ENCODE results near the gene DESI1. TPM values are rescaled to one million over a fixed set of nuclear protein-coding genes. Genes with fewer than 3 reads are reported as not detected.
A peak's percentile ranks its signal among the peaks of the same experiment; 100 is the strongest.
"Not testable (repeated sequence)": the region's sequence is repeated elsewhere in the genome, so short reads cannot be mapped to it uniquely, and the experiment has no call there.

The DESI1 gene
- total RNA-seq, 1 experiment from 2014 or later: 20.9 TPM

DNA sequence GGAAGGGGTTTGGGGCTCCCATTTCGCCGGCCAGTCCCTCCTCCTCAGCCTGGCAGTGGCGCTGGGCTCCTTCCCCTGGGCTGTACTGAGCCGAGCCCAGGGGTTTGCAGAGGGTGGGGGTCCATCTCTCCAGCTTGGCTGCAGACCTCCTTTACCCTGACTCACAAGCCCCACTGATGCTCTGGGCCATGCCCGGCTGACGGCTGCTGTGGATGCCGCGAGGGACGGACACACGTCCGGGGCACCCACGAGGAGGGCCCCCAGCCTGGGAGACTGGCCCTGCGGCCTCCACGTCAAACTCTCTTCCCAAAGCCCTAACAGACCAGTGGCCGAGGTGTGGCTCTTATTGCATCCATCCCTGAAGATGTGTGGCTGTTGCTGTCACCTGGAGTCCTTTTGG lies 45.3 kb downstream of the DESI1 start:
- no peak for DNase-seq
- Histone ChIP-seq H3K4me3 (ENCODE audit: low read length) (no peak overlapping the region), H3K27me3 (ENCODE audit: low read length) (no peaks in the 10 kb centered on the region), H3K9me3 (ENCODE audit: low read length) (no peaks in the 10 kb centered on the region), H4K20me1 (ENCODE audit: low read length) (no peaks in the 10 kb centered on the region), H3K4me1 (ENCODE audit: insufficient read depth, low read length) (no peaks in the 10 kb centered on the region), H3K79me2 (ENCODE audit: low read length) (no peaks in the 10 kb centered on the region), H3F3A (ENCODE audit: low read length, unreplicated experiment) (no peaks in the 10 kb centered on the region), H2AFZ (ENCODE audit: low read length) (no peak overlapping the region), H3K27ac (ENCODE audit: low read length) (no peak overlapping the region), H3K4me2 (ENCODE audit: low read length) (no peak overlapping the region), H3K36me3 (ENCODE audit: low read depth, low read length) (no peaks in the 10 kb centered on the region), H3K9me2 (replicated peaks; ENCODE audit: low read length) (no peaks in the 10 kb centered on the region), H3K9ac (ENCODE audit: low read length) (no peak overlapping the region)
- POLR2A ChIA-PET (ENCODE audit: unreplicated experiment): no interaction called here
- CTCF ChIA-PET: no interaction called here
- BruUV-seq (replicated peaks): no TSS peak
- ATAC-seq: no peak
- TF ChIP-seq, protein P1, sequence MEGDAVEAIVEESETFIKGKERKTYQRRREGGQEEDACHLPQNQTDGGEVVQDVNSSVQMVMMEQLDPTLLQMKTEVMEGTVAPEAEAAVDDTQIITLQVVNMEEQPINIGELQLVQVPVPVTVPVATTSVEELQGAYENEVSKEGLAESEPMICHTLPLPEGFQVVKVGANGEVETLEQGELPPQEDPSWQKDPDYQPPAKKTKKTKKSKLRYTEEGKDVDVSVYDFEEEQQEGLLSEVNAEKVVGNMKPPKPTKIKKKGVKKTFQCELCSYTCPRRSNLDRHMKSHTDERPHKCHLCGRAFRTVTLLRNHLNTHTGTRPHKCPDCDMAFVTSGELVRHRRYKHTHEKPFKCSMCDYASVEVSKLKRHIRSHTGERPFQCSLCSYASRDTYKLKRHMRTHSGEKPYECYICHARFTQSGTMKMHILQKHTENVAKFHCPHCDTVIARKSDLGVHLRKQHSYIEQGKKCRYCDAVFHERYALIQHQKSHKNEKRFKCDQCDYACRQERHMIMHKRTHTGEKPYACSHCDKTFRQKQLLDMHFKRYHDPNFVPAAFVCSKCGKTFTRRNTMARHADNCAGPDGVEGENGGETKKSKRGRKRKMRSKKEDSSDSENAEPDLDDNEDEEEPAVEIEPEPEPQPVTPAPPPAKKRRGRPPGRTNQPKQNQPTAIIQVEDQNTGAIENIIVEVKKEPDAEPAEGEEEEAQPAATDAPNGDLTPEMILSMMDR (conservative IDR thresholded peaks at IDR 0.05; ENCODE audit: low read depth, low read length): no peak
- no peak for TF ChIP-seq EZH2 (IDR thresholded peaks at IDR 0.05; ENCODE audit: low read length, unreplicated experiment)
- TF ChIP-seq EZH2phosphoT487 (IDR thresholded peaks at IDR 0.05; ENCODE audit: borderline replicate concordance, low read length): no peak
- intact Hi-C loops (cut with micrococcal nuclease): no loop called here

DNA sequence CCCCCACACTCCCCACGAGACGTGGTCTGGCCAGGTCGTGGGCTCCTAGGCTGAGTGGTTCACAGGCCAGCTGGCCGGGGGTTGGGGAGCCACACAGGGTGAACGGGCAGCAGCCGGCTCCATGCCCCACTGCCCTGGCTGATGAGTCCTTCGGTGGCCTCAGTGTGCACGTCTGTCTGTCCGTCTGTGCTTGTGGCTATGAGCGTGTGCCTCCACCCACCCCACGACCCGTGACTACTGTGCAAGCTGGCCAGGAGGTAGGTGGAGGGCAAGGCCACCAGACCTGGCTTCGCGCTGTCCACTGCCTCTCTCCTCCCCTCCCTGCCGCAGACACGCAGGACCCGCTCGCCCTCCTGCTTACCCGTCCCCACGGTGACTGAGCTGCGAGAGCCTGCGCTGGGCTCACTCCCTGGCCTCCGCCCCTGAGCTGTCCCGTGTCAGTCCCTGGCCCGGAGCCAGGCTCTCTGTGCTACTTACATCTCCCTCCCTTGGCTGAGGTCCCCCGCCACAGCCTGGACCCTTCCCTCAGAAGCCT lies 45.9 kb downstream of the DESI1 start:
- no TSS peak for BruUV-seq (replicated peaks)
- CTCF ChIA-PET: no interaction called here
- no peaks in the 10 kb centered on the region for H3K79me2 ChIP-seq (ENCODE audit: low read length)

DNA sequence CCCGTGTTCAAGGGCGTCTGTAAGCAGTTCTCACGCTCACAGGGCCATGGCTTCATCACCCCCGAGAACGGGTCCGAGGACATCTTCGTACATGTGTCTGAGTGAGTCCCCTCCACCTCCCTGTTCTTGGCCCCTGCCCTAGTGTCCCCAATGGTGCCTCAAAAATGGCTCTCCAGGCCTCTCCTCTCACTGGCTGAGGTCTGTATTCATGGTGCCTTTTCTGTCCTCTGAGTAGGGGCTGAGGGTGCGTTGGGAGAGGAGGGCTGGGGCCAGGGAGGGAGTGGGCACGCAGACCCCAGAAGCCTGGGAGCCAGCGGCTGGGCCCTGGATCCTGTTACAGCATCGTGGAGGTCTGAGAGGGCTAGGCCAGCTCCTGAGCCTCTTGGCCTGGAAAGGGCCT lies 47.2 kb downstream of the DESI1 start:
- H4K20me1 ChIP-seq (ENCODE audit: low read length): no peaks in the 10 kb centered on the region
- no peak for DNase-seq

More for the DNA sequence above, 45.9 kb downstream of the DESI1 start:
- POLR2A ChIA-PET (ENCODE audit: unreplicated experiment): no interaction called here
- H3K9me3 ChIP-seq (ENCODE audit: low read length): no peaks in the 10 kb centered on the region
- H4K20me1 ChIP-seq (ENCODE audit: low read length): no peaks in the 10 kb centered on the region
- H2AFZ ChIP-seq (ENCODE audit: low read length): no peak overlapping the region
- no peaks in the 10 kb centered on the region for H3K9me2 ChIP-seq (replicated peaks; ENCODE audit: low read length)
- ATAC-seq (no peak), DNase-seq (no peak)
- H3F3A ChIP-seq (ENCODE audit: low read length, unreplicated experiment): no peaks in the 10 kb centered on the region
- H3K4me3 ChIP-seq (ENCODE audit: low read length): no peak overlapping the region
- no peak overlapping the region for H3K9ac ChIP-seq (ENCODE audit: low read length)
- H3K36me3 ChIP-seq (ENCODE audit: low read depth, low read length): no peaks in the 10 kb centered on the region
- no peaks in the 10 kb centered on the region for H3K4me1 ChIP-seq (ENCODE audit: insufficient read depth, low read length)
- TF ChIP-seq, protein P1 (conservative IDR thresholded peaks at IDR 0.05; ENCODE audit: low read depth, low read length): no peak
- no peak for TF ChIP-seq EZH2 (IDR thresholded peaks at IDR 0.05; ENCODE audit: low read length, unreplicated experiment)
- no peak for TF ChIP-seq EZH2phosphoT487 (IDR thresholded peaks at IDR 0.05; ENCODE audit: borderline replicate concordance, low read length)
- H3K4me2 ChIP-seq (ENCODE audit: low read length): no peak overlapping the region
- intact Hi-C loops (cut with micrococcal nuclease): no loop called here
- no peak overlapping the region for H3K27ac ChIP-seq (ENCODE audit: low read length)
- H3K27me3 ChIP-seq (ENCODE audit: low read length): no peaks in the 10 kb centered on the region

DNA sequence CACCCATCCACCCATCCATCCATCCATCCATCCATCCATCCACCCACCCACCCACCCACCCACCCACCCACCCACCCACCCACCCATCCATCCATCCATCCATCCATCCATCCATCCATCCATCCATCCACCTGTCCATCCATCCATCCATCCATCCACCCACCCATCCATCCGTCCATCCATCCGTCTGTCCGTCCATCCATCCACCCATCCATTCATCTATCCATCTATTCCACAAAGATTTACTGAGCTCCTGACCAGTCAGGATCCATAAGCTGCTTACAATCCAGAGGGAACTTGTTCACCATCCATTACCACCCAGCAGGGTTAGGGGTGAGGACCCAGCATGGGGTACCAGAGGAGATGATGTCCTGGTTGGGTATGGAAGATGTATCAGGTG lies 48.5 kb downstream of the DESI1 start:
- H4K20me1 ChIP-seq (ENCODE audit: low read length); H3K9me3 ChIP-seq (ENCODE audit: low read length); H2AFZ ChIP-seq (ENCODE audit: low read length); POLR2A ChIA-PET (ENCODE audit: unreplicated experiment); H3K9me2 ChIP-seq (replicated peaks; ENCODE audit: low read length); ATAC-seq; H3K9ac ChIP-seq (ENCODE audit: low read length); H3F3A ChIP-seq (ENCODE audit: low read length, unreplicated experiment); H3K4me2 ChIP-seq (ENCODE audit: low read length); intact Hi-C loops (cut with micrococcal nuclease); H3K27ac ChIP-seq (ENCODE audit: low read length); H3K36me3 ChIP-seq (ENCODE audit: low read depth, low read length); H3K27me3 ChIP-seq (ENCODE audit: low read length); DNase-seq; CTCF ChIA-PET; BruUV-seq (replicated peaks); H3K79me2 ChIP-seq (ENCODE audit: low read length); H3K4me3 ChIP-seq (ENCODE audit: low read length); H3K4me1 ChIP-seq (ENCODE audit: insufficient read depth, low read length): not testable (repeated sequence)

More for the DNA sequence above, 47.2 kb downstream of the DESI1 start:
- Histone ChIP-seq H3K36me3 (ENCODE audit: low read depth, low read length) (no peaks in the 10 kb centered on the region), H3K9ac (ENCODE audit: low read length) (no peak overlapping the region), H3K79me2 (ENCODE audit: low read length) (no peaks in the 10 kb centered on the region), H3K27ac (ENCODE audit: low read length) (no peak overlapping the region), H3K4me2 (ENCODE audit: low read length) (no peak overlapping the region), H3K27me3 (ENCODE audit: low read length) (no peaks in the 10 kb centered on the region), H3K4me1 (ENCODE audit: insufficient read depth, low read length) (no peaks in the 10 kb centered on the region), H3K9me3 (ENCODE audit: low read length) (no peaks in the 10 kb centered on the region), H3K4me3 (ENCODE audit: low read length) (no peak overlapping the region), H3K9me2 (replicated peaks; ENCODE audit: low read length) (no peaks in the 10 kb centered on the region), H2AFZ (ENCODE audit: low read length) (no peak overlapping the region), H3F3A (ENCODE audit: low read length, unreplicated experiment) (no peaks in the 10 kb centered on the region)
- ATAC-seq: no peak
- CTCF ChIA-PET: no interaction called here
- intact Hi-C loops (cut with micrococcal nuclease): no loop called here
- TF ChIP-seq EZH2phosphoT487 (IDR thresholded peaks at IDR 0.05; ENCODE audit: borderline replicate concordance, low read length) (no peak), EZH2 (IDR thresholded peaks at IDR 0.05; ENCODE audit: low read length, unreplicated experiment) (no peak)
- TF ChIP-seq, protein P1 (conservative IDR thresholded peaks at IDR 0.05; ENCODE audit: low read depth, low read length): no peak
- BruUV-seq (replicated peaks): TSS peak; percentile 9
- POLR2A ChIA-PET (ENCODE audit: unreplicated experiment): interaction anchor here (0.6 kb wide), 1 partner anchor 87 kb away, joined by 4 read pairs; no protein-coding TSS in a partner anchor
